ENCODE results near the gene LMF1. TPM values are rescaled to one million over a fixed set of nuclear protein-coding genes. Genes with fewer than 3 reads are reported as not detected.

Gene LMF1
- polyA plus RNA-seq, 1 donor from 2014 or later, result 16.2 TPM

DNA sequence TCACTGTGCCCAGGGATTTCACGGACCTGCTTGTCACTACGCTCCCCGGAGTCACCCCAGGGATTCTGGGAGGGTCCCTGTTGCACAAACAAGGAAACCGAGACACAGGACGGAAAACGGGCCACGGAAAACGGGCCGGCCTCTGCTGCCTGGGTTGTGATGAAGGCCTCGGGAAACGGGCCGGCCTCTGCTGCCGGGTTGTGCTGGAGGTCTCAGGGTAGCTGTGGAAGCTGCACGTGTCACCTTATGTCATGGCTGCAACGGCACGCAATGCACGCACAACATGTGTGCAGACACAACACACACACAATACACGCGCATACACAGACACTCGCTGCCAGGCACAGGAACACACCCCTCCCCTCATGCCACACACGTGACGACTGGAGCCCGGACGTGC lies 143.3 kb downstream of the LMF1 start:
- no peak overlapping the region for H3K4me3 ChIP-seq (ENCODE audit: low read length)
- no peaks in the 10 kb centered on the region for H3K9me2 ChIP-seq (ENCODE audit: insufficient read depth, low read length)
- H3K4me2 ChIP-seq (ENCODE audit: low read length), result no peak overlapping the region
- no peak overlapping the region for H3K9ac ChIP-seq (ENCODE audit: low read length)
- TF ChIP-seq TAF1 (IDR thresholded peaks at IDR 0.05; ENCODE audit: low read depth), result no peak
- TF ChIP-seq MXI1 (conservative IDR thresholded peaks at IDR 0.05; ENCODE audit: poor library complexity, severe bottlenecking), result no peak
- TF ChIP-seq EP300 (conservative IDR thresholded peaks at IDR 0.05; ENCODE audit: poor library complexity, severe bottlenecking), result no peak
- TF ChIP-seq, protein P1, sequence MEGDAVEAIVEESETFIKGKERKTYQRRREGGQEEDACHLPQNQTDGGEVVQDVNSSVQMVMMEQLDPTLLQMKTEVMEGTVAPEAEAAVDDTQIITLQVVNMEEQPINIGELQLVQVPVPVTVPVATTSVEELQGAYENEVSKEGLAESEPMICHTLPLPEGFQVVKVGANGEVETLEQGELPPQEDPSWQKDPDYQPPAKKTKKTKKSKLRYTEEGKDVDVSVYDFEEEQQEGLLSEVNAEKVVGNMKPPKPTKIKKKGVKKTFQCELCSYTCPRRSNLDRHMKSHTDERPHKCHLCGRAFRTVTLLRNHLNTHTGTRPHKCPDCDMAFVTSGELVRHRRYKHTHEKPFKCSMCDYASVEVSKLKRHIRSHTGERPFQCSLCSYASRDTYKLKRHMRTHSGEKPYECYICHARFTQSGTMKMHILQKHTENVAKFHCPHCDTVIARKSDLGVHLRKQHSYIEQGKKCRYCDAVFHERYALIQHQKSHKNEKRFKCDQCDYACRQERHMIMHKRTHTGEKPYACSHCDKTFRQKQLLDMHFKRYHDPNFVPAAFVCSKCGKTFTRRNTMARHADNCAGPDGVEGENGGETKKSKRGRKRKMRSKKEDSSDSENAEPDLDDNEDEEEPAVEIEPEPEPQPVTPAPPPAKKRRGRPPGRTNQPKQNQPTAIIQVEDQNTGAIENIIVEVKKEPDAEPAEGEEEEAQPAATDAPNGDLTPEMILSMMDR (IDR thresholded peaks at IDR 0.05; ENCODE audit: poor library complexity, severe bottlenecking), result no peak
- no peak for TF ChIP-seq EZH2 (IDR thresholded peaks at IDR 0.05; ENCODE audit: borderline replicate concordance, insufficient read depth, low read length, poor library complexity, severe bottlenecking)
- TF ChIP-seq, protein P2, sequence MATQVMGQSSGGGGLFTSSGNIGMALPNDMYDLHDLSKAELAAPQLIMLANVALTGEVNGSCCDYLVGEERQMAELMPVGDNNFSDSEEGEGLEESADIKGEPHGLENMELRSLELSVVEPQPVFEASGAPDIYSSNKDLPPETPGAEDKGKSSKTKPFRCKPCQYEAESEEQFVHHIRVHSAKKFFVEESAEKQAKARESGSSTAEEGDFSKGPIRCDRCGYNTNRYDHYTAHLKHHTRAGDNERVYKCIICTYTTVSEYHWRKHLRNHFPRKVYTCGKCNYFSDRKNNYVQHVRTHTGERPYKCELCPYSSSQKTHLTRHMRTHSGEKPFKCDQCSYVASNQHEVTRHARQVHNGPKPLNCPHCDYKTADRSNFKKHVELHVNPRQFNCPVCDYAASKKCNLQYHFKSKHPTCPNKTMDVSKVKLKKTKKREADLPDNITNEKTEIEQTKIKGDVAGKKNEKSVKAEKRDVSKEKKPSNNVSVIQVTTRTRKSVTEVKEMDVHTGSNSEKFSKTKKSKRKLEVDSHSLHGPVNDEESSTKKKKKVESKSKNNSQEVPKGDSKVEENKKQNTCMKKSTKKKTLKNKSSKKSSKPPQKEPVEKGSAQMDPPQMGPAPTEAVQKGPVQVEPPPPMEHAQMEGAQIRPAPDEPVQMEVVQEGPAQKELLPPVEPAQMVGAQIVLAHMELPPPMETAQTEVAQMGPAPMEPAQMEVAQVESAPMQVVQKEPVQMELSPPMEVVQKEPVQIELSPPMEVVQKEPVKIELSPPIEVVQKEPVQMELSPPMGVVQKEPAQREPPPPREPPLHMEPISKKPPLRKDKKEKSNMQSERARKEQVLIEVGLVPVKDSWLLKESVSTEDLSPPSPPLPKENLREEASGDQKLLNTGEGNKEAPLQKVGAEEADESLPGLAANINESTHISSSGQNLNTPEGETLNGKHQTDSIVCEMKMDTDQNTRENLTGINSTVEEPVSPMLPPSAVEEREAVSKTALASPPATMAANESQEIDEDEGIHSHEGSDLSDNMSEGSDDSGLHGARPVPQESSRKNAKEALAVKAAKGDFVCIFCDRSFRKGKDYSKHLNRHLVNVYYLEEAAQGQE (IDR thresholded peaks at IDR 0.05; ENCODE audit: borderline replicate concordance), result no peak
- TF ChIP-seq POLR2AphosphoS5 (IDR thresholded peaks at IDR 0.05), result no peak
- TF ChIP-seq RAD21 (conservative IDR thresholded peaks at IDR 0.05), result no peak
- no peak for TF ChIP-seq SMC3 (conservative IDR thresholded peaks at IDR 0.05; ENCODE audit: poor library complexity)
- H4K20me1 ChIP-seq (ENCODE audit: insufficient read depth), result no peaks in the 10 kb centered on the region
- H3F3A ChIP-seq (ENCODE audit: insufficient read depth, low read length, poor library complexity, severe bottlenecking), result no peaks in the 10 kb centered on the region
- no peaks in the 10 kb centered on the region for H3K9me3 ChIP-seq (ENCODE audit: low read length)
- H3K27me3 ChIP-seq (ENCODE audit: insufficient read depth, low read depth, low read length), result no peaks in the 10 kb centered on the region
- H3K36me3 ChIP-seq (ENCODE audit: insufficient read depth, low read length), result no peaks in the 10 kb centered on the region
- no peaks in the 10 kb centered on the region for H3K79me2 ChIP-seq (replicated peaks; ENCODE audit: insufficient read depth, low read length)
- no peak overlapping the region for H2AFZ ChIP-seq (ENCODE audit: low read depth, low read length)
- H3K27ac ChIP-seq (ENCODE audit: low read length), result no peak overlapping the region

DNA sequence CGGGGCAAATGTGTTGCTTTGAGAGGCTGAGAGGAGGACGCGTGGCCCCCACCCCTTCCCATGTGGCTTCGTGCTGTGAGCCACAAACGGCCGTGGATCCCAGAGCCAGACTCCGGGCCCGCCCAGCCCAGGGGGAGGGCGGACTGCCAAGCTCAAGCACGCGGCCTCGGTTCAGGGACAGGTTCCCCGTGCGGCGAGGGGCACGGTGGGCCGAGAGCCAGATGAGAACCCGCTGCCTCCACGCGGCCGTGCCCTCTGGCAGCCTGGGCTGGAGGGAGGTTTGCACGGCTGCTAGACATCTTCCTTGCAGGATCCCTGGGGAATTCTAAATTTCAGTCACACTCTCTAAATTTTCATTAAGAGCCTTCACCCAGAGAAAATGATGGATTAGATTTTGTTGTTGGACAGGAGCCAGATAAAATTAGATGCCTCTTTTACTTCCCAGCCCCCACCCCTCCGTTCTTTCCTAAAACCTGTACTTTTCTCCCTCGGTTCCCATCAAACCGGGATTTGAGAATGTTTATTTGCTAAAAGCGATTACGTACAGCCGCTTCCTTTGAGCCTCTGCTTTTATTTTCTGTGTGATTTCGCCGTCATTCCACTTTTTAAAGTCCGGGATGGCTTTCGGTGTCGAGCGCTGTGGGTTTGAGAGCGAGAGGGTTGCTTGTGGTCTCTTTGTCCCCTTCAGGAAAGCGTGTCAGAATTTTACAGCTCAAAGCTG lies 145.3 kb downstream of the LMF1 start:
- TF ChIP-seq TAF1 (IDR thresholded peaks at IDR 0.05; ENCODE audit: low read depth), result no peak
- TF ChIP-seq SMC3 (conservative IDR thresholded peaks at IDR 0.05; ENCODE audit: poor library complexity), result no peak
- TF ChIP-seq, protein P2 (IDR thresholded peaks at IDR 0.05; ENCODE audit: borderline replicate concordance), result no peak
- TF ChIP-seq EZH2 (IDR thresholded peaks at IDR 0.05; ENCODE audit: borderline replicate concordance, insufficient read depth, low read length, poor library complexity, severe bottlenecking), result no peak
- TF ChIP-seq, protein P1 (IDR thresholded peaks at IDR 0.05; ENCODE audit: poor library complexity, severe bottlenecking), result no peak
- no peak for TF ChIP-seq EP300 (conservative IDR thresholded peaks at IDR 0.05; ENCODE audit: poor library complexity, severe bottlenecking)
- TF ChIP-seq RAD21 (conservative IDR thresholded peaks at IDR 0.05), result no peak
- TF ChIP-seq MXI1 (conservative IDR thresholded peaks at IDR 0.05; ENCODE audit: poor library complexity, severe bottlenecking), result no peak
- TF ChIP-seq POLR2AphosphoS5 (IDR thresholded peaks at IDR 0.05), result no peak

More for the DNA sequence above, 145.3 kb downstream of the LMF1 start:
- no peak overlapping the region for H2AFZ ChIP-seq (ENCODE audit: low read depth, low read length)
- H3K9me2 ChIP-seq (ENCODE audit: insufficient read depth, low read length), result no peaks in the 10 kb centered on the region
- no peak overlapping the region for H3K4me2 ChIP-seq (ENCODE audit: low read length)
- no peak overlapping the region for H3K9ac ChIP-seq (ENCODE audit: low read length)
- H3K27ac ChIP-seq (ENCODE audit: low read length), result no peak overlapping the region
- no peaks in the 10 kb centered on the region for H3K36me3 ChIP-seq (ENCODE audit: insufficient read depth, low read length)
- H3K9me3 ChIP-seq (ENCODE audit: low read length), result no peaks in the 10 kb centered on the region
- H3K27me3 ChIP-seq (ENCODE audit: insufficient read depth, low read depth, low read length), result no peaks in the 10 kb centered on the region
- no peaks in the 10 kb centered on the region for H3K79me2 ChIP-seq (replicated peaks; ENCODE audit: insufficient read depth, low read length)
- H4K20me1 ChIP-seq (ENCODE audit: insufficient read depth), result no peaks in the 10 kb centered on the region
- H3K4me3 ChIP-seq (ENCODE audit: low read length), result no peak overlapping the region
- H3F3A ChIP-seq (ENCODE audit: insufficient read depth, low read length, poor library complexity, severe bottlenecking), result no peaks in the 10 kb centered on the region

All from neural cell (in vitro differentiated cells).